Liver (tissue), 9 donors: ENCODE results near the gene FOXD2. TPM values are rescaled to one million over a fixed set of nuclear protein-coding genes. Genes with fewer than 3 reads are reported as not detected.

Experiments
- DNase-seq: peaks from one replicate; pipeline ENCODE4 v3.0.0-alpha.2; 2017; ENCODE audit warnings: low spot score
- H3K27ac ChIP-seq, 2 donors: one replicate each; pipeline ENCODE4 v1.7.0; 2013; ENCODE audit warnings: inconsistent platforms in 2 of 2, low read length in 2 of 2, control low read depth in 1 of 2, low read depth in 1 of 2, mild to moderate bottlenecking in 1 of 2
- H3K27me3 ChIP-seq, 4 donors: one replicate each; pipeline versions ENCODE4 v1.6.1 to v1.7.0; 2013; ENCODE audit warnings: low read length in 3 of 4, inconsistent platforms in 1 of 4, mild to moderate bottlenecking in 1 of 4, moderate library complexity in 1 of 4; ENCODE audit not compliant: control insufficient read depth in 4 of 4, insufficient read depth in 4 of 4
- H3K36me3 ChIP-seq, 4 donors: one replicate each; pipeline versions ENCODE4 v1.6.1 to v1.7.0; 2013; ENCODE audit warnings: low read length in 3 of 4, mild to moderate bottlenecking in 3 of 4, low read depth in 1 of 4, moderate library complexity in 1 of 4; ENCODE audit not compliant: control insufficient read depth in 4 of 4, insufficient read depth in 3 of 4
- H3K4me1 ChIP-seq, 4 donors: one replicate each; pipeline versions ENCODE4 v1.6.1 to v1.7.0; 2013; ENCODE audit warnings: low read length in 3 of 4, mild to moderate bottlenecking in 3 of 4, moderate library complexity in 1 of 4; ENCODE audit not compliant: control insufficient read depth in 4 of 4, insufficient read depth in 4 of 4
- H3K4me3 ChIP-seq, 3 donors: one replicate each; pipeline versions ENCODE4 v1.6.1 to v1.7.0; 2013; ENCODE audit warnings: low read length in 3 of 3, control low read depth in 1 of 3, low read depth in 1 of 3, mild to moderate bottlenecking in 1 of 3
- H3K9ac ChIP-seq, 2 donors: one replicate each; pipeline ENCODE4 v1.7.0; 2013; ENCODE audit warnings: low read length in 2 of 2, mild to moderate bottlenecking in 2 of 2, moderate library complexity in 2 of 2, control low read depth in 1 of 2, low read depth in 1 of 2
- H3K9me3 ChIP-seq, 4 donors: one replicate each; pipeline versions ENCODE4 v1.6.1 to v1.7.0; 2013; ENCODE audit warnings: low read length in 3 of 4; ENCODE audit not compliant: control insufficient read depth in 4 of 4
- EGR1 ChIP-seq, 2 donors: IDR thresholded peaks; 2 replicates each; pipeline ENCODE4 v1.6.1; 2016 to 2018; ENCODE audit warnings: antibody characterized with exemption in 2 of 2, low read depth in 2 of 2
- FOXA1 ChIP-seq: IDR thresholded peaks from 2 replicates; pipeline ENCODE4 v1.6.1; 2016; ENCODE audit warnings: antibody characterized with exemption
- FOXA2 ChIP-seq: IDR thresholded peaks from 2 replicates; pipeline ENCODE4 v1.6.1; 2016; ENCODE audit warnings: antibody characterized with exemption
- GABPA ChIP-seq, 2 donors: IDR thresholded peaks in 1 of 2; conservative IDR thresholded peaks in 1 of 2; 2 replicates each; pipeline ENCODE4 v1.6.1; 2016; ENCODE audit warnings: antibody characterized with exemption in 2 of 2, mild to moderate bottlenecking in 1 of 2, moderate library complexity in 1 of 2
- HNF4A ChIP-seq, 2 donors: conservative IDR thresholded peaks; 2 replicates each; pipeline ENCODE4 v1.6.1; 2016; ENCODE audit warnings: antibody characterized with exemption in 2 of 2, mild to moderate bottlenecking in 2 of 2
- HNF4G ChIP-seq: IDR thresholded peaks from 2 replicates; pipeline ENCODE4 v1.6.1; 2016; ENCODE audit warnings: antibody characterized with exemption
- JUND ChIP-seq, 2 donors: IDR thresholded peaks; 2 replicates each; pipeline ENCODE4 v1.6.1; 2016; ENCODE audit warnings: antibody characterized with exemption in 2 of 2
- MAX ChIP-seq: IDR thresholded peaks from 2 replicates; pipeline ENCODE4 v1.6.1; 2016; ENCODE audit warnings: antibody characterized with exemption
- NR2F2 ChIP-seq: IDR thresholded peaks from 2 replicates; pipeline ENCODE4 v1.6.1; 2016; ENCODE audit warnings: antibody characterized with exemption
- RAD21 ChIP-seq, 2 donors: IDR thresholded peaks; 2 replicates each; pipeline ENCODE4 v1.6.1; 2016; ENCODE audit warnings: antibody characterized with exemption in 2 of 2, mild to moderate bottlenecking in 2 of 2
- RXRA ChIP-seq, 2 donors: IDR thresholded peaks; 2 replicates each; pipeline ENCODE4 v1.6.1; 2017 to 2018; ENCODE audit warnings: antibody characterized with exemption in 2 of 2, mild to moderate bottlenecking in 1 of 2
- SP1 ChIP-seq: IDR thresholded peaks from 2 replicates; pipeline ENCODE4 v1.6.1; 2018; ENCODE audit warnings: antibody characterized with exemption, mild to moderate bottlenecking
- YY1 ChIP-seq: IDR thresholded peaks from 2 replicates; pipeline ENCODE4 v1.6.1; 2016; ENCODE audit warnings: antibody characterized with exemption, mild to moderate bottlenecking
- WGBS: extraction: QIAGEN DNeasy Blood & Tissue Kit; methylation state at CpG from one replicate; pipeline ENCODE4 v1.1.7; 2013; 5-methylcytosine and 5-hydroxymethylcytosine counted together
- polyA plus RNA-seq, 2 donors: library from polyadenylated mRNA; stranded (reverse) in 1 of 2; unstranded in 1 of 2; fragments of 200-250 nt in 1 of 2; fragments of >200 nt in 1 of 2; fragmentation: Nextera tagmentation in 1 of 2; extraction: Ambion mirVana in 1 of 2; gene quantifications; one replicate each; pipeline versions ENCODE4 v1.2.1 to v1.2.3, GENCODE V29; 2013 to 2015
- total RNA-seq, 2 donors: library from RNA; depleted of rRNA; stranded (reverse); fragments of >200 nt; gene quantifications; one replicate each; pipeline ENCODE4 v1.2.3, GENCODE V29; 2014
- TF ChIP-seq, protein P1 (sequence below): IDR thresholded peaks from 2 replicates; pipeline ENCODE4 v1.6.1; 2016; ENCODE audit warnings: antibody characterized with exemption
- TF ChIP-seq, protein P2 (sequence below): IDR thresholded peaks from 2 replicates; pipeline ENCODE4 v1.6.1; 2016; ENCODE audit warnings: antibody characterized with exemption, mild to moderate bottlenecking
- TF ChIP-seq, protein P3 (sequence below): fragments of 150-350 bp; IDR thresholded peaks from 2 replicates; pipeline ENCODE4 v1.5.1; 2017; ENCODE audit warnings: improper control_type of control experiment, low read depth, low read length; ENCODE audit not compliant: missing input control
- donor health status: healthy.
- donor health status: healthy.
- donor health status: healthy.
- donor health status: healthy.
- donor health status: healthy.

Gene FOXD2
- total and polyA plus RNA-seq, 4 donors, result 0.05 to 0.17 (median 0.08) TPM; not detected in 1

- TF ChIP-seq, protein P1, sequence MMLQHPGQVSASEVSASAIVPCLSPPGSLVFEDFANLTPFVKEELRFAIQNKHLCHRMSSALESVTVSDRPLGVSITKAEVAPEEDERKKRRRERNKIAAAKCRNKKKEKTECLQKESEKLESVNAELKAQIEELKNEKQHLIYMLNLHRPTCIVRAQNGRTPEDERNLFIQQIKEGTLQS, result no peak
- TF ChIP-seq RXRA (IDR thresholded peaks at IDR 0.05) (no peak), YY1 (no peak), SP1 (no peak), FOXA2 (no peak), GABPA (IDR thresholded peaks at IDR 0.05 in 1 of 2, conservative IDR thresholded peaks at IDR 0.05 in 1 of 2) (no peak), NR2F2 (no peak), JUND (IDR thresholded peaks at IDR 0.05) (no peak), HNF4A (conservative IDR thresholded peaks at IDR 0.05) (no peak)
Observed at GRCh38 chr1:47460456-47460855, 22.6 kb downstream of the FOXD2 start (continued).

DNA sequence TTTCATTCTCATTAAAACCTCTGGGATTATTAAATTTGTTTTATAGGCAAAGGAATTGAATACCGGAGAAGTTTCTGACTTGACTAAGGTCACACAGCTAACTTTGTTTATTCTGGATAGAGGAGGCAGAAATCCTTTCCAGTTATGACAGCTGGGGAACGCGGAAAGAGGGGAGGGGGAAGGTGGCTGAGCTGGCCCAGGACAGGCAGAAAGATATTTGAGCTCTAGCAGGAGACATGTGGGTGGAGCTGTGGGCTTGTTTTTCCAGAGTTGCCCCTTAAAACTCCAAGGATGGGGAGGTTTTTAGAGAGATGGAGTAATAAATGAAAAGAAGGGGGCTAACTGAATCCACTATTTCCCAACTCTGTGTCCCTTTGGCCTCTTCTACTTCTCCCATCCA, 27.8 kb downstream of the FOXD2 start:
- no peaks in the 10 kb centered on the region for H3K27me3 ChIP-seq
- DNase-seq, result no peak
- no peak overlapping the region for H3K27ac ChIP-seq

More for the DNA sequence above, 27.8 kb downstream of the FOXD2 start:
- WGBS, result 53% methylated on average over 3 of the region's 3 CpGs
- Histone ChIP-seq H3K4me3 (no peak overlapping the region), H3K4me1 (no peaks in the 10 kb centered on the region), H3K9ac (no peak overlapping the region), H3K36me3 (no peaks in the 10 kb centered on the region), H3K9me3 (no peaks in the 10 kb centered on the region)
- TF ChIP-seq FOXA1 (no peak), SP1 (no peak), EGR1 (IDR thresholded peaks at IDR 0.05; ENCODE audit: low read depth in 2 of 2) (no peak), FOXA2 (no peak), JUND (IDR thresholded peaks at IDR 0.05) (no peak), HNF4A (conservative IDR thresholded peaks at IDR 0.05) (no peak), HNF4G (no peak), RAD21 (IDR thresholded peaks at IDR 0.05) (no peak), RXRA (IDR thresholded peaks at IDR 0.05) (no peak), MAX (no peak)
- TF ChIP-seq, protein P2, sequence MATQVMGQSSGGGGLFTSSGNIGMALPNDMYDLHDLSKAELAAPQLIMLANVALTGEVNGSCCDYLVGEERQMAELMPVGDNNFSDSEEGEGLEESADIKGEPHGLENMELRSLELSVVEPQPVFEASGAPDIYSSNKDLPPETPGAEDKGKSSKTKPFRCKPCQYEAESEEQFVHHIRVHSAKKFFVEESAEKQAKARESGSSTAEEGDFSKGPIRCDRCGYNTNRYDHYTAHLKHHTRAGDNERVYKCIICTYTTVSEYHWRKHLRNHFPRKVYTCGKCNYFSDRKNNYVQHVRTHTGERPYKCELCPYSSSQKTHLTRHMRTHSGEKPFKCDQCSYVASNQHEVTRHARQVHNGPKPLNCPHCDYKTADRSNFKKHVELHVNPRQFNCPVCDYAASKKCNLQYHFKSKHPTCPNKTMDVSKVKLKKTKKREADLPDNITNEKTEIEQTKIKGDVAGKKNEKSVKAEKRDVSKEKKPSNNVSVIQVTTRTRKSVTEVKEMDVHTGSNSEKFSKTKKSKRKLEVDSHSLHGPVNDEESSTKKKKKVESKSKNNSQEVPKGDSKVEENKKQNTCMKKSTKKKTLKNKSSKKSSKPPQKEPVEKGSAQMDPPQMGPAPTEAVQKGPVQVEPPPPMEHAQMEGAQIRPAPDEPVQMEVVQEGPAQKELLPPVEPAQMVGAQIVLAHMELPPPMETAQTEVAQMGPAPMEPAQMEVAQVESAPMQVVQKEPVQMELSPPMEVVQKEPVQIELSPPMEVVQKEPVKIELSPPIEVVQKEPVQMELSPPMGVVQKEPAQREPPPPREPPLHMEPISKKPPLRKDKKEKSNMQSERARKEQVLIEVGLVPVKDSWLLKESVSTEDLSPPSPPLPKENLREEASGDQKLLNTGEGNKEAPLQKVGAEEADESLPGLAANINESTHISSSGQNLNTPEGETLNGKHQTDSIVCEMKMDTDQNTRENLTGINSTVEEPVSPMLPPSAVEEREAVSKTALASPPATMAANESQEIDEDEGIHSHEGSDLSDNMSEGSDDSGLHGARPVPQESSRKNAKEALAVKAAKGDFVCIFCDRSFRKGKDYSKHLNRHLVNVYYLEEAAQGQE, result no peak
- TF ChIP-seq, protein P3, sequence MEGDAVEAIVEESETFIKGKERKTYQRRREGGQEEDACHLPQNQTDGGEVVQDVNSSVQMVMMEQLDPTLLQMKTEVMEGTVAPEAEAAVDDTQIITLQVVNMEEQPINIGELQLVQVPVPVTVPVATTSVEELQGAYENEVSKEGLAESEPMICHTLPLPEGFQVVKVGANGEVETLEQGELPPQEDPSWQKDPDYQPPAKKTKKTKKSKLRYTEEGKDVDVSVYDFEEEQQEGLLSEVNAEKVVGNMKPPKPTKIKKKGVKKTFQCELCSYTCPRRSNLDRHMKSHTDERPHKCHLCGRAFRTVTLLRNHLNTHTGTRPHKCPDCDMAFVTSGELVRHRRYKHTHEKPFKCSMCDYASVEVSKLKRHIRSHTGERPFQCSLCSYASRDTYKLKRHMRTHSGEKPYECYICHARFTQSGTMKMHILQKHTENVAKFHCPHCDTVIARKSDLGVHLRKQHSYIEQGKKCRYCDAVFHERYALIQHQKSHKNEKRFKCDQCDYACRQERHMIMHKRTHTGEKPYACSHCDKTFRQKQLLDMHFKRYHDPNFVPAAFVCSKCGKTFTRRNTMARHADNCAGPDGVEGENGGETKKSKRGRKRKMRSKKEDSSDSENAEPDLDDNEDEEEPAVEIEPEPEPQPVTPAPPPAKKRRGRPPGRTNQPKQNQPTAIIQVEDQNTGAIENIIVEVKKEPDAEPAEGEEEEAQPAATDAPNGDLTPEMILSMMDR, result no peak
